HG02678 (cell line): ENCODE measurements around the gene LHPP.

Experiments
- ATAC-seq: cut with Tn5 transposase; IDR thresholded peaks from one replicate; pipeline ENCODE4 v1.9.1; 2021; ENCODE audit warnings: mild to moderate bottlenecking, moderate library complexity; ENCODE audit not compliant: unreplicated experiment

Gene LHPP

DNA sequence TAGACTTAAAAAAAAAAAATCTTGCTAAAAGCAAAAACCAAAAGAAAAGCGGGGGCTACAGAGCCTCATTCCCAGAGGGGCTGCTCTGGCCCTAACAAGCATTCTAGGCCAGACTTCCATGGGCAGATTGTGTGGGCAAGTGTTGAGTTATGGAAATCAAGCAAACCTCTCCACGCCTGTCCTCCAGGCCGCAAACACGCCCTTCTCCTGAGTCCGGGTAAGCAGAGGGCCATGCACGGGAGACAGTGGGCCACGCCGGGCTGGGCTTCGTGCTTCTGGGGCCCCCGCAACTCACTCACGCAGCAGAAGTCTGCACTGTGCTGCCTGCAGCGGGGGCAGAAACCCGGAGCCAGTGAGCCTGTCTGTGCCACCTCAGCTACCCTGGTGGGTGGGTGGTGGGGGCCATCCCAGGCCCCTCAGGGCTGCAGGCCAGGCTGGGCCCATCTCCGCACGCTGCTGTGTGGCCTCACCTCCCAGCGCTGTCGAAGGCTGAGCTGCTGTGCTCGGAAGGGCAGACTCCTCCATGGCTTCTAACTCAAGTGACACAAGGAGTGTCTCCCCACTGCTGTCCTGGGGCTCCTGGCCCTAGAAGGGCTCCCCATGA is 156.9 kb downstream of the LHPP start:
- no peak for ATAC-seq

DNA sequence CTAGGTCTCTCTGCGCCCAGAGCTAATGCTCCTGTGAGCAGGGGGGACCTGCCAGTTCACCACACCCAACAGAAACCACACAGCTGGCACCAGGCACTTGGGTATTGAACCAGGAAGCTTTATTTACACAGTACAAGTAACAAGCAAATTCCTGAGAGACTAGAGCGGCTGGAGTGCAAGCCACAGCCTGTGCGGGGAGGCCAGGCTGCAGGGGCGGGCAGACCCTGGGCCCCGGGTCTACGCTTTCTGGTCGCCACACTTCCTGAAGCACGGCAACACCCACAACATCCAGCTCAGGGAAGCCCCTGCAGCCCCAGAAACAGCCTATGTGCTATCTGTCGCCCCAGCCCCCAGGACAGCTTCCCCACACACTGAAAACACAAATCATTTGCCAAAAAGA is 157.6 kb downstream of the LHPP start:
- ATAC-seq: no peak

DNA sequence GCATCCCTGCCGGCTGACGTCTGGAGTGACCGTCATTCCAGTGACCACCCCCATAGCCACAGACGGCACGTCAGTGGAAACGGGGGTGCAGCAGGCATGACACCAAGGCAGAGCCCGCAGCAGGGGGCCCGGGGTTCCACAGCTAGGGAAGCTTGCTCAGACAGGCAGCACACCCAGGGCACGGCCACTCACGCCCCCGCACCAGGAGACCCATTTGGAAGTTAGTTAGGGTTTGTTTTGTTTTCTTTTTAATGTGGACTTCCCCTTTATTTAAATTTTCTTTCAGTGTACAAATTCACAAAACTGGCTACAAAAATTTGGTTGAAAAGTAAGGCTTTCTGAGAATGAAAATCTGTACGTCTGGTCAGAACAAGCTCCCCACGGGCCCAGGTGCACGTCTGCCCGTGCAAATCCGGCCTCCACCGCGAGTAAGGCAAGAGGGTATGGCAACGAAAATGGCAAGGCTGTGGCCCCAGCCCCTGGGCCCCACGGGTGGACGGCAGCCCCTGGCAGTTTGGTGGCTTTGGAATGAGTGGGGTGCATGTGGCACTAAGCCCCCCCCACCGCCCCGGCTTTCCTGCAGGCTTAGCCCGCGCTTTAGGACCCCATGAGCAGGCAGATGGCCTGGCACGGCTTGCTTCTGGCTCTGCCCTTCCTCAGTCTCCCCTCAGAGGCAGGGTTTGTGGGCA is 158.3 kb downstream of the LHPP start:
- ATAC-seq: peak; percentile 64

DNA sequence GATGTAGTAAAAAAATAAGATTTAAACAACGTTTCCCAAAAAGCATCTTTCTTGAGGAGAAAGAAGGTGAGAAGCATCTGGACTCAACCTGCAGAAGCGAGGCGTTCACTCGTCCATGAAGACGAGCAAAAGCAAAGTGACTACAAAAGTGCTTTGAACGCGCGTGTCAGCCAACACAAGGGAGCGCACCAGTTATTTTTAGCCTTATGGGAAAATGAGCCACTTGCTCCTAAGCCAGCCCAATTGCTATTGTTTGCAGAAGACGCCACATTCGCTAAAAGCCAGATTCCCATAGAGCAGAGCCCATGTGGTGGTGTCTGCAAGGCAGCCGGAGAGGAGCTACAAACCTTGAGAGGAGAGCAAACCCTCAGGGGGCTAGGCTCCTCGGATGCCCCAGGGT is 160.0 kb downstream of the LHPP start:
- ATAC-seq: no peak

DNA sequence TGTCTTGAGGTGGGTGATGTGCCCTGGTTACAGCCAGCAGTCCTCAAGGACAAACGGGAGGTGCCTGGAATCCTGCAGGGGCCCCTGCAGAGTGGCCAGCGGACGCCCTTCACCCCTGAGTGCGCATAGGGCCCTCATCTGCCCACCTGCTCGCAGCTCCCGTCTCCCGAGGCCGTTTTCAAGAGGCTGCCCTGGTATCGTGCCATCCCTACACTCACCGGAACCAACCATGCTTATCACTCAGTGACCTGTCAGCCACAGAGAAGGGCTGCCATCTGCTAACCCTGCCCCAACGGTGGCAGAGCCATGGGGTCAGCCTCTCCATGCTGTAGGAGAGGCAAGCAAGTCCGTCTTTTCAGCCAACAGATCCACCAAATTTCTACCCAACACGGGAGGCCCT is 160.5 kb downstream of the LHPP start:
- ATAC-seq: no peak

DNA sequence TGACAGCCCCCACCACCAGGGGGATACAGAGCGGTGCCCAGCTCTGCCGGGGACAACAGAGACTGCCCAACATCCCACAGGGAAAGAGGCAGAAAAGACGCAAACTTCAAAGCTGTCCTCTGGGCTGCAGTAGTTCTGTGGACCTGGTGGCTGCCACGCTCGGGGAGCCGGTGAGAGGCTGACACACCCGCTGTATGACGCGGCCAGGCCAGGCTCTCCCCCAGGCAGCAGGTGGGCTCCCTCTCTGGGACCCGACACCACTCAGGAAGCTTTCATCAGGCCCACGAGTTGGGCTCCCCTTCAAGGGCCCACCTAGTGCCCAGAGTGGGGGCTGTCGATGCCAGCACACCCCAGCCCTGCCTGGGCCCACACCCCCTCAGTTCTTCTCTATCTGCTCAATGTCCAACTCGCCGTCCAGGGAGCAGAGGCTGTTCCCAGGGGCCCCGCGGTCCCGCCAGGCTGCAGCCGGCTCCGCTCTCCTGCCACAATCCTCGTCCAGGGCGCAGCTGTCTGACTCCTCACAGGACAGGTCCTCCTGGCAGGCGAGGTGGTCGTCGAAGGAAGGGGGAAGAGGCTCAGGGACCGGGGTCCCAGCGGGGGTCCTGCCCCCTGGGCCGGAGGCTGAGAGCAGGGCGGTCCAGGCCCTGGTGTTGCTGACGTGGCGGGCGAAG is 161.4 kb downstream of the LHPP start:
- ATAC-seq: no peak

DNA sequence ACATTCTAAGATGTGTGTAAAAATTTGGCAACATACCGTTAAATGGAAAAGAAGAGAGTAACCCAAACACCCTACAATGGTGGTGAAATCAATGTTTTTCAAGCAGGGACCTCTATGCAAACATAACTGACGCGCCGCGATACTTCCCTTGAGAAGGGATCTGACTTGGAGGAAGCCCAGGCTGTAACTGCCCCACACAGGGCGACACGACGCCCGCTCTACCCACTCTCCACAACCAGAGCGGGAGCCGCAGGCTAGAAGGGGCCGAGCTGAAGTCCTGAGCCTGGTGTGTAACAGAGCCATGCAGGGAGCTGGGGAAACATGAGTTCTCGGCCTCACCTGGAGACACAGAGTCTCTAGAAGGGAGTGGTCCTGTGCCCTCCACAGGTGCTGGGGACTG is 162.4 kb downstream of the LHPP start:
- ATAC-seq: no peak

DNA sequence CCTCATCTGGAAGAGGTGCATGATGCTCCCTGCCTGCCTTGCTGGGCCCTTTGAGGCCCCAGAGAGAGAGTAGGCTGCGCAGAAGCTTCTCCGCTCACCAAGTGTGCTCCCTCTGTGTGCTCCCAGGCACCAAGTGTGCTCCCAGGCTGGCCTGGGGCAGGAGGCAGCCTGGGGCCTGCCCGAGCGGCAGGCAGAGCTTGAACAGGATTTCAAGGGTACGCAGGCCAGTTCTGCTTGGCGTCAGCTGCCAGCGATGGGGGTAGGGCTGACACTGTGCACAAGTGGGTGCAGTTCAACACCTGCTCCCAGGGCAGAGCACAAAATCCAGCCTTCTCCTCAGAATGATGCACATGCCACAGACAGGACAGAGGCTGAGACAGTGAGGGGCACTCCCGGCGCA is 162.8 kb downstream of the LHPP start:
- no peak for ATAC-seq

DNA sequence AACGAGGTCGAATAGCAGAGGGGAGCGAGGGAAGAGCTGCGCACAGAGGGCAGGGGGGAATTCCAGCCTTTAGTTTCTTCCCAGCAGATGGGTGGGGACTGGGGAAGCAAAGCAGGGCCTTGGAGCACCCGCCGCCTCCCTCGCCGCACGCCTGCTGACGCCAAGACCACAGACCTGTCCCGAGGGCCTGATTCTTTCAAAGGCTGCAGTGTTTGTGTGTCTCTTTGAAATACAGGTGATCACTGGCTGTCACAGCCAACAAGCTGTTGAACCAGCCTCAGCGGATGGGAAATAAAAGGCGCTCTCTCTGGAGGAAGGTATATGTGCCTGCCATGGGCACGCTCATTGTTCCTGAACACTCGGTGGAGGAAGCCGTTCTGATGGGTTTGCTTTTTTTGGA is 163.3 kb downstream of the LHPP start:
- ATAC-seq: no peak

DNA sequence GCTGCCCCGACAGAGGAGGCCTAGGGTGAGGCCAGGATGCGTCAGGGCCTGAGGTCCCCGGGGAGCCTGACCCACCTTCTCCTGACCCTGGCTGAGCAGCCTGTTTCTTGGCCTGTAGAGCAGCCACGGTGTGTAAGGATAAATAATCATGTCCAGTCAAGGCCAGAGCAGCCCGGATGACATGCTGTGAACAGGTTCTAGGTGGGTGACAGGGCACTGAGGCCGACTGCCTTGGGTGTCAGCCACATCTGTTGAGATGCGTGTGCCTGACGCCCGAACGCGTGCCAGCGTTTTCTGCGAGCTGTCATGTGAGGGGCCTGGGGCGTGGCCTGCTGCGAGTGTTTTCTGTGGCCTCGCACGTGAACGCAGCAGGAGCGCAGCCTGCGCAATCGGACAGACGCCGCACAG is 164.2 kb downstream of the LHPP start:
- ATAC-seq: no peak

DNA sequence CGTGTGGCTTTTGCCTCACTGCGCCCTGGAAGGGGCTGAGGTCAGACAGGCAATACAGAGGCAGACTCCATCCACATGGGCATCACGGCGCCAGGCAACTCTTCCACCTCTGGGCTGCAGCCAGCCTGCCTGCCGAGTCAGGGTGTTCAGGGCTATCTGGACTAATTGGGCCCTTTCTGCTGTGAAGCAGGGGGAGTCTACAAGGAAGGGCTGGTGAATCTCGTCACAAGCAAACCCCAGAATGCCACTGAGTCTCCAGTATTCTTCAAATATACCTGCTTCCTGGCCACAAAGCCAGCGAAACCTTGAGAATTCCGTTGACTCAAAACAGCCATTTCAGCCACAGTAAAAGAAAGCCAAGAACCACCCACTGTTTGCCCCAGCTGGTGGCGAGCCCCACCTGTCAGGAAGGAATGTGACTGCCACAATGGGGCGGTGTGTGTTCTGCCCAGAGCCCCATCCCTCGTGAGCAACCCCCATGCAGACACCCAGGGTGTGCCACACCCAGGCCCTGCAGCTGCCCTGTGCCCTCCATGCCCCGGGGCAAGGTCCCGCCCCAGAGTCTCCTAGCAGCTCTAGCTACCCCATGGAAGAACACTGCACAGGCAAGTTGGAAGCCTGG is 165.2 kb downstream of the LHPP start:
- peak; percentile 76 for ATAC-seq

DNA sequence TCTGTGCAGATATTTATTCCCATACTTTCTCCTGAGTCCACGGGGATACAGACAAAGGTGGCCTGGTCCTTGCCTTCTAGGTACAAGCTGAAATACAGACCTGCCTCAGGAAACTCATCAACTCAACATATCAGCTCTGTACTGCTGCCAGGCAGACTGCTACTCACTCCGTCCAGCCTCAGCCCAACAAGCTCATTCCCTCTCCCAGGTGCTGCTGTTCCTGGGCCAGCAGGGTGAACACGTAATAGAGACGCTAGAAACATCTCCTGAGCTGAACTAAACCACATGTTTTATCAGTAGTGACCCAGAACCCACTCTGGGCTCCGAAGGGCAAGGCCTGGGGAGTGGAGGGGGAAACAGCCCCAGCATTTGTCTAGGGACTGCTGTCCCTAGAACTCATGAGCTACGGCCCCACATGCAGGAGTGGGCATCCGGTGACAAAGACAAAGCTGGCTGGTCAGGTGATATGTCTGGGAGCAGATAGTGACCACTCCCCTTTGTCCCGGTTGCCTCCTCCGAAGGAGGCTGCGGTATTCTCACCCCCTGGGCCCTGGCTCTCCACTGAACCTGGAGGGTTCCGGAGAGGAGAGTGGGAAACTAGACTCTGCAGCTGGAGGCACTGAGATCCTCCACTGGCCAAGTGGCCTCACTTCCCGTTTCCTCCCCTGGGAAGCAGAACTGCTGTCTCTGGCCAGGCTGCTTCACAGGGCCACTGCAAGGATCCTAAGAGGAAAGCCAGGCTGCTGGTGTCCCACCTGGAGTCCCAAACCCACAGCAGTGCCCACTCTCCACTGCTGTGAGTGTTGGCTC is 166.4 kb downstream of the LHPP start:
- ATAC-seq: no peak

DNA sequence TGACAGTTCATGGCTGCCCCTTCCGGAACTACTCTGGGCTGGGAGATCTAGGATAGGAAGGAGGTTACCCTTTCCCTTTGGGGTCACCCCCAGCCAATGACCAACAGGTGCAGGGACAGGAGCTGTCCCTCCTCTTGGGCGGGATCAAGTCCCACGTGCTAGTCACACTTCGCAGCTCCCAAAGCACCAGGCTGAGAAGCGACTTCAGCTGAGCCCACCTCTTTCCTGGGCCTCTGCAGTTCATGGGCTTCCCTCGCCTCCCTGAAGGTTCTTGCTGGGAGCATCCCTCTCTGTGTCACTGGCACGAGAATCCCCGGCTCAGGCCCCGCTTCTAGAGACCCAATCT is 167.0 kb downstream of the LHPP start:
- ATAC-seq: no peak

DNA sequence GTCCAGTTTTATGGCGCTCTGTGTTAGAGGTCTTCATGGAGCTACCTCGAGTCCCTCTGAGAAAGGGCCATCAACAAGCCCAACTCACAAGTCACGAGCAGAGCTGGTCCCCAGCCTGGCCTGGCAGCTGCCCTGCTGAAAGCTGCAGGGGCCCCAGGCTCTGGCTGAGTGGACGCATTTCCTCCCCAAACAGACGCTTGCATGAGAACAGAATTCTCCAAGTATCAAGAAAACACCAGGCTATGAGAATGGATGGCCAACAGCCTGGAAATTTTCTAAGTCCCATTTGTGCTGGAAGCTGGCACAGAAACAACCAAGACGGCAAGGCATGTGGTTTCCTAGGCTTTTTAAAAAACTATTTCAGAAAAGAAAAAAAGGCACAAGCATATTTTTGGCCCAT is 167.8 kb downstream of the LHPP start:
- no peak for ATAC-seq

DNA sequence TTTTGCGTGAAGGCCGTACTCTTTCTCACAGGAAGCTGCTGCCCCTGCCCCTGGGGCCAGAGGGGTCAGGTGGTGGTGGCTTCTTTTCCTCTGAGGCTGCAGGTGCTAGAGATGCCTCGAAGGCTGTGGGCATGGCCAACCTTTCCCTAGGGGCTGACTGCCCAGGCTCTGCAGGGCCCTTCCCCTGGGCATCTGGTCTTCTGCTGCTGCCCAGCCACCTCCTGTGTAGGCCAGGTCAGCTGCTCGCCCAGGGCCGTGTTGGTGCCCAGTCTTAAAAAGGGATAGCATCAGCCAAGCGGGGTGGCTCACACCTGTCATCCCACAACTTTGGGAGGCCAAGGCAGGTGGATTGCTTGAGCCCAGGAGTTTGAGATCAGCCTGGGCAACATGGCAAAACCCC is 168.2 kb downstream of the LHPP start:
- ATAC-seq: no peak

DNA sequence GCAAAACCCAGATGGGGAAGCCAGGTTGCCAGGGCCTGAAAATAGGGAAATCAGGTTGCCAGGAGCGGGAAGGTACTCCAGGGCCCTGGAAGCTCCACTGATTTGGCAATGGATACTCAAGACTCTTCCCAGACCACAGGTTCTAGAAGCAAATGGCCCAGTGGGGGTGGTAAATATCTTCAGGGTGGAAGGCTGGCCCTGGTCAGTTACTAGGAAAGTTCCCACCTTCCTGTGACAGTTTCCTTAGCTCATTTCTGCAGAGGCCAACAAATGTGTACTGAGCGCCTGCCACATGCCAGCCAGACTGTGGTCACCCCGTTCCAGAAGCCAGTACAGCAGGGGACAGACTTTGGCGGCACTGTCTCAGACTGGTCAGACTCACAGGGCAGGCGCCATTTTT is 168.9 kb downstream of the LHPP start:
- no peak for ATAC-seq

DNA sequence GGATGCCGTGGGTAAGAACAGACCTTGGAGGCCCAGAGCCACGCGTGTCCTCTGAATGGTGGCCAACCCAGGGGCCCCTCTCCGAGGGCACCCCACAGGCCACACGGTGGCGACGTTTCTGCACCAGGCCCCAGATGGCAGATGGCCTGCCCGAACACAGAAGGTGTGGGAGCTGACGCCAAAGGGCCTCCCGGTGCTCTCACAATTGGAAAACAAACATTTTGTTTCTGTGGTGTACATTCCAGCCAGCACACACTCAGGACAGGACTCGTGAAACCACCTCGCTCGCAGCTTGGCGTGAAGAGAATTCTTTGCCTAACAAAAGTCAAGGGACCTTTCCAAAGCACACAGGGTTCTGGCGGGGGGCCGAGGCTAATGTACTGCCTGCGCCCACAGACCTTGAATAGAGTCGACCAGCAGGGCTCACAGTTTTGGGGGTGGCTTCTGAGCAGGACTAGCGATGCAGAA is 170.5 kb downstream of the LHPP start:
- no peak for ATAC-seq

DNA sequence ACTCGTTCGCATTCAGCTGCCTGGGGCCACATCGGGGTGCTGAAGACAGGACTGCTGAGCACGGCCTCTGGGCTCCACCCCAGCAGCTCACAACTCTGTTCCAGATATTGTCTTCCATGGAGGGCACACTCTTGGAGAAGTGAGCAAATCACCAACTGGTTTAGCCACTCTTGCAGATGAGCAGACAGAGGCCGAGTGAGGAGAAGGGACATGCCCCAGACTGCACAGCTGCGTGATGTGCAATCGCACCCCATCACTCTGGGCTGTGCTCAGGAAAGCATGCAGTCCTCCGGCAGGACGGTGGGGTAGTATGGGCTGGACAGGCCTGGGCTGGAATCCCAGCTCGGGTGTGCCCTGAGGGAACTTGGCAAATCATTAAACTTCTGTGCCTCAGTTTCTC is 170.9 kb downstream of the LHPP start:
- ATAC-seq: no peak

DNA sequence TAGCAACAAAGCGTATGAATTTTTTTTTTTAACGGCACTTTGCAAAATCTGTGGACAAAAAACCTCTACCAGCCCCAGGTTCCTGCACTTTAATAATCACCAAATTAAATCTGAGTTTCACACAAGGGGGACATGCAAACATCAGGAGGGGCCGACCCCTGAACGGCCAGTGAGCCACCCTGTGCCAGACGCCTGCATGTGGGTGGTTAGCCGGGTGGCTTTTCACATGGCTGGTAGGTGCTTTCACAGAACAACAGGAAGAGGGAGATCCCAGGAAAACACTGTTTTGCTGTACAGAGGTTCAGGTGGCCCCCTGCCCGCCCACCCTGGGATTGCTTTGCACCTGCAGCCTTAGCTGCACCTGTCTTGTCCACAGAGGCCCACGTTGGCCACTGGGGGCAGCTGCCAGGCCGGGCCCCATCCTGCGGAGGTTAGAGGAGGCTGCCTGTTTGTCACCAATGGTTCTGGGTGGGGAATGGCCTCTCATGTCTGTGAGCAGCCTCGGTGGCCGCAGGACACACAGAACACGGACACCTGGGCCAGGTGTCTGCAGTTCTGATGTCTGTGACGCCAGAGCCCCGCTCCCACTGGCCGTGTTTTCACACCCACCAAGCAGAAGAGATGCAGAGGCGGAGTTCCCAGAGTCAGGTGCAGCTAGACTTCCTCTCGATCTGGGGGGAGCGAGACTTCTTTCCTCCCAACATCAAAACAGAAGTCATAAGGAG is 174.8 kb downstream of the LHPP start:
- ATAC-seq: no peak

DNA sequence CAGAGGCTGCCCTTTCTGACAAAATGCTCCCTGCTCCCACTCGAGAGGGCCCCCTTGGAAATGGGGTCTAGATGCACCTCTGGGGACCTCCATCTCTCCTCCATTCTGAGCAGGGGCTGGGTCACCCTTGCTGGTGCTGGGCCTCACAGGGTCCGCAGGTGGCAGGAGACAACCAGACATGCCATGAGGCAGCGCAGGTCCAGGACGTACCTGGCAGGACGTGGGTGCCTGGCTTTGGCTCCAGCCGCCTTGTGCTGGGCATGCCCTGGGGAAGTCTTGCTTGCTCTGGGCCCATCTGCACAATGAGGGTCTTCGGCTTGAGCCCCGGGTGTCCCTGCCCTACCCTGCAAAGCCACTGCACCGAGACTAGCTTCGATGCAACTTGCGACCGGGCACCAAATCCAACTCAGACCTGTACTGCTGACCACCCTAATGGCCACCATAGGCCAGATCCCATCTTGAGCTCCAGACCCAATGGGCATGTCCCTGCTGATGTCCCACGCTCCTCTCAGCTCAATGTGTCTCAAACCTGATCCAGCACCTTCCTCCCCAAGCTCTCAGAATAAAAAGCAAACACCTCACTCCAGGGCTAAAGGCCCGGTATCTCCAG is 175.6 kb downstream of the LHPP start:
- ATAC-seq: no peak
